ENCODE data around the gene UBE2E2. TPM values are rescaled to one million over a fixed set of nuclear protein-coding genes. Genes with fewer than 3 reads are reported as not detected.
A peak's percentile ranks its signal among the peaks of the same experiment; 100 is the strongest.

Gene UBE2E2
- polyA plus RNA-seq, 1 donor (not counting 4 experiments of a cell fraction or from before 2014, with no cell fraction given) = 63.2 TPM

DNA sequence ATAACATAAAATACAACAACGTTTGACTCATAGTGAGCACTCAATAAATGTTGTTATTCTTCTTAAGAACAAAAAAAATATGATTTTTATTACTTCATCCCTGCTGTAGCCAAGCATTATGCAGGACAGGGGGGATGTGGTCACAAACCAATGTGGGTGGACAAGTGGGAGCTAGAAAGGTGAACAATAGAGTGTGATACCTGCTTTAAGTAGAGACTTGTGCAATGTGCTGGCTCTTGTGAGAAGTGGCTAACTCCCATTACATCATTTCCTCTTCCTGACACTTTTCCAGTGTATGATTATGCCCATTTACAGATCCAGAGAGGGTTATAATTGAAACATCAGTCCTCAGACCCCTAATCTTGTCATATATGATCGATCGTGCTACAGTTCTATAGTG lies 193.6 kb downstream of the UBE2E2 start:
- no peak overlapping the region for H3K27ac ChIP-seq (ENCODE audit: control insufficient read depth, insufficient read depth, low read length)
- peak overlapping the region; percentile 18 for H3K4me2 ChIP-seq (ENCODE audit: control insufficient read depth, extremely low read depth, insufficient read depth, low read depth, low read length)
- no peak for DNase-seq (ENCODE audit: low read depth, low spot score)
- dilution Hi-C loops (cut with MboI; ENCODE audit: extremely low pct_ligation_motif_present, low sequenced_read_pairs) = no loop called here
- FAIRE-seq = peak; percentile 29
- no peak for TF ChIP-seq EZH2 (IDR thresholded peaks at IDR 0.05; ENCODE audit: low read length)
- TF ChIP-seq, protein P1, sequence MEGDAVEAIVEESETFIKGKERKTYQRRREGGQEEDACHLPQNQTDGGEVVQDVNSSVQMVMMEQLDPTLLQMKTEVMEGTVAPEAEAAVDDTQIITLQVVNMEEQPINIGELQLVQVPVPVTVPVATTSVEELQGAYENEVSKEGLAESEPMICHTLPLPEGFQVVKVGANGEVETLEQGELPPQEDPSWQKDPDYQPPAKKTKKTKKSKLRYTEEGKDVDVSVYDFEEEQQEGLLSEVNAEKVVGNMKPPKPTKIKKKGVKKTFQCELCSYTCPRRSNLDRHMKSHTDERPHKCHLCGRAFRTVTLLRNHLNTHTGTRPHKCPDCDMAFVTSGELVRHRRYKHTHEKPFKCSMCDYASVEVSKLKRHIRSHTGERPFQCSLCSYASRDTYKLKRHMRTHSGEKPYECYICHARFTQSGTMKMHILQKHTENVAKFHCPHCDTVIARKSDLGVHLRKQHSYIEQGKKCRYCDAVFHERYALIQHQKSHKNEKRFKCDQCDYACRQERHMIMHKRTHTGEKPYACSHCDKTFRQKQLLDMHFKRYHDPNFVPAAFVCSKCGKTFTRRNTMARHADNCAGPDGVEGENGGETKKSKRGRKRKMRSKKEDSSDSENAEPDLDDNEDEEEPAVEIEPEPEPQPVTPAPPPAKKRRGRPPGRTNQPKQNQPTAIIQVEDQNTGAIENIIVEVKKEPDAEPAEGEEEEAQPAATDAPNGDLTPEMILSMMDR (optimal IDR thresholded peaks at IDR 0.05 in 1 of 3, IDR thresholded peaks at IDR 0.05 in 1 of 3, conservative IDR thresholded peaks at IDR 0.05 in 1 of 3; ENCODE audit: extremely low read depth in 1 of 3, insufficient read depth in 2 of 3, low read length in 3 of 3) = no peak
- H4K20me1 ChIP-seq (ENCODE audit: control insufficient read depth, extremely low read depth, insufficient read depth, low read length) = no peaks in the 10 kb centered on the region
- no peaks in the 10 kb centered on the region for H3K9me1 ChIP-seq (ENCODE audit: control insufficient read depth, extremely low read depth, insufficient read depth, low read length)
- no peak overlapping the region for H3K4me3 ChIP-seq (ENCODE audit: control insufficient read depth in 2 of 3, extremely low read depth in 1 of 3, insufficient read depth in 2 of 3, low read depth in 1 of 3, low read length in 3 of 3)
- no peak overlapping the region for H3K9ac ChIP-seq (ENCODE audit: control insufficient read depth, extremely low read depth, insufficient read depth, low read length)
- no peaks in the 10 kb centered on the region for H3K36me3 ChIP-seq (ENCODE audit: control insufficient read depth in 2 of 2, extremely low read depth in 1 of 2, insufficient read depth in 2 of 2, low read length in 2 of 2)
- H2AFZ ChIP-seq (ENCODE audit: control insufficient read depth, low read length) = no peak overlapping the region
- no peaks in the 10 kb centered on the region for H3K9me3 ChIP-seq (ENCODE audit: control insufficient read depth, low read depth, low read length)
- no peaks in the 10 kb centered on the region for H3K27me3 ChIP-seq (ENCODE audit: control insufficient read depth, extremely low read depth, insufficient read depth, low read length)
- H3K79me2 ChIP-seq (ENCODE audit: control insufficient read depth, insufficient read depth, low read length) = no peaks in the 10 kb centered on the region
- H3K4me1 ChIP-seq (ENCODE audit: control insufficient read depth, extremely low read depth, insufficient read depth, low read length) = peaks cover 7% of the 10 kb centered on the region

DNA sequence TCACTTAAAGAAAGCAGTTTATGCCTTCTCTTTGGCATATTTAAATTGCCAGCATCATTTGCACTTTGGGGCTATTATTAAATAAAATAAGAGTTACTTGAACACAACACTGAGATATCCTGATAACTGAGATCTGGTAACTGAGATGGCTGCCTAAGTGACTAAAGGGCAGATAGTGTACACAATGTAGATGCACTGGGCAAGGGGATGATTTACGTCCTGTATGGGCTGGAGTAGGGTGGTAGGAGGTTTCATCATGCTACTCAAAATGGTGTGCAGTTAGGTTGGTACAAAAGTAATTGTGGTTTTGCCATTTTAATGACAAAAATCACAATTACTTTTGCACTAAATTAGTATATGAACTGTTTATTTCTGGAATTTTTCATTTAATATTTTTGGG lies 196.1 kb downstream of the UBE2E2 start:
- H4K20me1 ChIP-seq (ENCODE audit: control insufficient read depth, extremely low read depth, insufficient read depth, low read length) = no peaks in the 10 kb centered on the region
- no peaks in the 10 kb centered on the region for H3K79me2 ChIP-seq (ENCODE audit: control insufficient read depth, insufficient read depth, low read length)
- H3K9me1 ChIP-seq (ENCODE audit: control insufficient read depth, extremely low read depth, insufficient read depth, low read length) = no peaks in the 10 kb centered on the region
- dilution Hi-C loops (cut with MboI; ENCODE audit: extremely low pct_ligation_motif_present, low sequenced_read_pairs) = no loop called here
- FAIRE-seq = no peak
- H3K9me3 ChIP-seq (ENCODE audit: control insufficient read depth, low read depth, low read length) = no peaks in the 10 kb centered on the region
- H3K27me3 ChIP-seq (ENCODE audit: control insufficient read depth, extremely low read depth, insufficient read depth, low read length) = no peaks in the 10 kb centered on the region
- H3K4me1 ChIP-seq (ENCODE audit: control insufficient read depth, extremely low read depth, insufficient read depth, low read length) = peaks cover 7% of the 10 kb centered on the region
- no peak overlapping the region for H3K9ac ChIP-seq (ENCODE audit: control insufficient read depth, extremely low read depth, insufficient read depth, low read length)
- H3K4me2 ChIP-seq (ENCODE audit: control insufficient read depth, extremely low read depth, insufficient read depth, low read depth, low read length) = no peak overlapping the region
- H3K36me3 ChIP-seq (ENCODE audit: control insufficient read depth in 2 of 2, extremely low read depth in 1 of 2, insufficient read depth in 2 of 2, low read length in 2 of 2) = no peaks in the 10 kb centered on the region
- H3K4me3 ChIP-seq (ENCODE audit: control insufficient read depth in 2 of 3, extremely low read depth in 1 of 3, insufficient read depth in 2 of 3, low read depth in 1 of 3, low read length in 3 of 3) = no peak overlapping the region
- no peak overlapping the region for H3K27ac ChIP-seq (ENCODE audit: control insufficient read depth, insufficient read depth, low read length)
- no peak overlapping the region for H2AFZ ChIP-seq (ENCODE audit: control insufficient read depth, low read length)
- DNase-seq (ENCODE audit: low read depth, low spot score) = no peak
- TF ChIP-seq EZH2 (IDR thresholded peaks at IDR 0.05; ENCODE audit: low read length) = no peak
- TF ChIP-seq, protein P1 (optimal IDR thresholded peaks at IDR 0.05 in 1 of 3, IDR thresholded peaks at IDR 0.05 in 1 of 3, conservative IDR thresholded peaks at IDR 0.05 in 1 of 3; ENCODE audit: extremely low read depth in 1 of 3, insufficient read depth in 2 of 3, low read length in 3 of 3) = no peak

All from keratinocyte (primary cell).